Heart left ventricle (tissue), 16 donors: ENCODE data around the gene OR8B3. TPM values are rescaled to one million over a fixed set of nuclear protein-coding genes. Genes with fewer than 3 reads are reported as not detected.

Experiments
- ATAC-seq, 4 donors: fragments of 200-7000 bp; cut with Tn5 transposase; one replicate each; pipeline ENCODE4 v1.9.1; 2020 to 2022; ENCODE audit warnings: moderate library complexity in 4 of 4, mild to moderate bottlenecking in 3 of 4, moderate number of reproducible peaks in 1 of 4
- DNase-seq, 5 donors: peaks; one replicate each; pipeline ENCODE4 v3.0.0-alpha.2; 2020
- H3K27ac ChIP-seq, 12 donors: fragments of 200-600 bp; sonication (generic) in 4 of 12; one replicate each; pipeline versions ENCODE4 v1.5.0 to v1.8.0; 2016 to 2022; ENCODE audit warnings: mild to moderate bottlenecking in 2 of 12
- H3K27me3 ChIP-seq, 9 donors: fragments of 200-600 bp; sonication (generic) in 2 of 9; one replicate each; pipeline versions ENCODE4 v1.5.1 to v1.8.0; 2016 to 2022; ENCODE audit warnings: mild to moderate bottlenecking in 3 of 9
- H3K36me3 ChIP-seq, 9 donors: fragments of 200-600 bp; sonication (generic) in 2 of 9; one replicate each; pipeline versions ENCODE4 v1.5.0 to v1.8.0; 2018 to 2022; ENCODE audit warnings: mild to moderate bottlenecking in 2 of 9
- H3K4me1 ChIP-seq, 12 donors: fragments of 200-600 bp; sonication (generic) in 4 of 12; one replicate each; pipeline versions ENCODE4 v1.5.0 to v1.8.0; 2016 to 2022; ENCODE audit warnings: mild to moderate bottlenecking in 3 of 12
- H3K4me3 ChIP-seq, 12 donors: fragments of 200-600 bp; sonication (generic) in 4 of 12; one replicate each; pipeline versions ENCODE4 v1.5.0 to v1.8.0; 2017 to 2022; ENCODE audit warnings: mild to moderate bottlenecking in 9 of 12, moderate library complexity in 4 of 12
- H3K9me3 ChIP-seq, 12 donors: fragments of 200-600 bp; sonication (generic) in 4 of 12; one replicate each; pipeline versions ENCODE4 v1.5.0 to v1.8.0; 2016 to 2022; ENCODE audit warnings: mild to moderate bottlenecking in 1 of 12
- CTCF ChIP-seq, 12 donors: fragments of 200-600 bp; sonication (generic) in 4 of 12; IDR thresholded peaks; one replicate each; pipeline versions ENCODE4 v1.5.0 to v1.8.0; 2018 to 2022; ENCODE audit warnings: antibody characterized with exemption in 12 of 12, mild to moderate bottlenecking in 5 of 12
- POLR2A ChIP-seq, 2 donors: fragments of 450-650 bp; IDR thresholded peaks; one replicate each; pipeline ENCODE4 v1.6.1; 2017; ENCODE audit warnings: antibody characterized with exemption in 2 of 2, mild to moderate bottlenecking in 2 of 2, moderate library complexity in 2 of 2
- WGBS, 4 donors: extraction: QIAGEN DNeasy Blood & Tissue Kit in 2 of 4; methylation state at CpG; one replicate each; pipeline versions ENCODE4 v1.1.5 to v1.1.7; 2013 to 2018; 5-methylcytosine and 5-hydroxymethylcytosine counted together
- intact Hi-C, 10 donors: fragments of 100-400 bp; cut with DNase I; formaldehyde crosslinking; loops; one replicate each; pipeline versions ENCODE4 v1.11.1 to v1.14.2; 2022
- polyA plus RNA-seq, 2 donors: library from polyadenylated mRNA; stranded (reverse); fragments of 200-250 nt; gene quantifications; one replicate each; pipeline ENCODE4 v1.2.3, GENCODE V29; 2013
- total RNA-seq, 9 donors: library from RNA; depleted of rRNA in 2 of 9; stranded (reverse); fragments of >200 nt in 2 of 9; fragmentation: NEBNext Ultra II Directional in 3 of 9; extraction: Animal tissue kit (Norgen Biotek cat#: 25700) in 3 of 9; gene quantifications; one replicate each; pipeline versions ENCODE4 v1.1.0 to v1.2.4, GENCODE V29; 2016 to 2023
- donor health status: ischemic (EF 13 %, LVEDD 7.1; RV severe dilation, severe dysfunction).
- donor health status: healthy with polysubstance abuse.
- donor health status: DM: no; HTN: yes; CAD: no.
- donor health status: DM: no; HTN: no; CAD: no.
- donor health status: ischemic (EF 25% LVEDD 6.9; RV normal size, moderate dysfunction).
- donor health status: ischemic (EF 25% LVEDD 5.7; RV mildly dilated, moderate dysfunction).
- donor health status: healthy.
- donor health status: DM: yes; HTN: yes; CAD: no.
- donor health status: ischemic (EF 35%, LVEDD 5.7; RV mildly dilated, moderate dysfunction).
- donor health status: nonischemic (EF 11% LVEDD 7.7; RV severe dilation, severe dysfunction).
- donor health status: DM: yes; HTN: yes; CAD: no.
- donor health status: PGD.
- donor health status: ischemic (EF 29% LVEDD 5.4; RV normal size, mild dysfunction).
- donor health status: nonischemic (EF 23%, LVEDD 6.1; RV moderate dilation, normal function).

Gene OR8B3
- total and polyA plus RNA-seq, 11 donors: not detected

DNA sequence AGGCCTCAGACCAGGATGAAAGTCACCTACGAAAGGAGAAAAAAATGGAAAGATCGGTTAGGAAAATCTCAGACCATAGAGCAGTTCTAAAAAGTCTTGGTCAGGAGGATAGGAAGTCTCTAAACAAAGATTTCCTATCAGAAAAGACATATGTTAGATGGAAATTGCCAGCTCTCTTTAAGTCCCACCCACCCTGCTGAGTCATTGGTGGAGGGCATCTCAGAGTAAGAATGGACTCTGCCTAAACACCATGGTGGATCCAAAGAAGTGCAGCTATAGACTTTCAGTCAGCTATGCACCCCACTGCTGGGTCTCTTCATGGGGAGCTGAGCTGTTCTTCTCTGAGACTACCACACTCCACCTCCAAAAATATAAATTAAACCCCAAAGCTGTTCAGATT, 18.2 kb downstream of the OR8B3 start:
- TF ChIP-seq POLR2A (IDR thresholded peaks at IDR 0.05) (no peak), CTCF (IDR thresholded peaks at IDR 0.05) (no peak)
- Histone ChIP-seq H3K36me3 (no peaks in the 10 kb centered on the region), H3K27me3 (no peaks in the 10 kb centered on the region)

DNA sequence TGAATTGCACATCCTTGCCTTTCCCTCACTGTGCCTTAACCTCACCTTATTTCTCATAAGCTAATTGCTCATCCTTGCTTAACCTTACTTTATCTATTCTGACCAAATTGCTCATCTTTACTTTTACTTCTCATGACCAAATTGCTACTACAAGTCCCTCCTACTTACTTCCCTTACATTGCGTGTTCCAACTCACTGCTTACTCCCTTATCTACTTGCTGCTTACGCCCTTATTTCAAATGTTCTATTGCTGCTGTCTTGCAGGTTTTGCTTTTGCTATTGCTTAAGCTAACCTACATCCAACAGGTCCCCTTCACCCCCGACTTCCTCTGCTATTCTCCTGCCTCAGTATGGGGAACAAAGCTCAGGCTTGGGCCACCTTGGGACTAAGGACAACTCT, 22.5 kb downstream of the OR8B3 start:
- DNase-seq (no peak), ATAC-seq (no peak)
- Histone ChIP-seq H3K27me3 (peaks cover 0 to 5% (median 0%) of the 10 kb centered on the region in 9 donors), H3K4me3 (no peak overlapping the region), H3K4me1 (no peaks in the 10 kb centered on the region), H3K36me3 (no peaks in the 10 kb centered on the region), H3K27ac (no peak overlapping the region), H3K9me3 (no peaks in the 10 kb centered on the region)
- 44 to 80% (median 69%) methylated on average over 3 of the region's 3 CpGs for WGBS, 4 donors
- no peak for TF ChIP-seq CTCF (IDR thresholded peaks at IDR 0.05)
- TF ChIP-seq POLR2A (IDR thresholded peaks at IDR 0.05): no peak
- intact Hi-C loops: no loop called here

More for the DNA sequence above, 18.2 kb downstream of the OR8B3 start:
- H3K27ac ChIP-seq: no peak overlapping the region
- intact Hi-C loops: no loop called here
- 84 to 95% (median 92%) methylated on average over 2 of the region's 2 CpGs for WGBS, 4 donors
- H3K9me3 ChIP-seq: no peaks in the 10 kb centered on the region
- no peaks in the 10 kb centered on the region for H3K4me1 ChIP-seq
- DNase-seq (no peak), ATAC-seq (no peak)
- H3K4me3 ChIP-seq: no peak overlapping the region

DNA sequence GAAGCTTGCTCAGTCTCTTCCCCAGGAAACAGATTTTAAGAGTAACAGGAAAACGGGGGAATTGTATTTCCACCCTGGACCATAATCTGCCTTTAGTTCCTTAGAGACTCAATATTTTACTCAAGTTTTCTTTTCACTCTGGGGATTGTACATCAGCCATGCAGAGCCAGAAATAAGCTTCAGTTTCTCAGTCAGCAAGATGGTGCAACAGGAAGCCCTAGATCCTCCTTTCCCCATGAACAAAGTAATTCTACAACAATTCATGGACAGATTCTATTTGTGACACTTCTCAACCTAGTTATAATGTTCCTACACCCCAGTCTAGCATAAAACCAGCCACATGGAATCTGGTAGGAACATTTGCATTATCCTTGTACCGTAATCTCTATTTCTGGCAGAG, 39.3 kb downstream of the OR8B3 start:
- TF ChIP-seq CTCF (IDR thresholded peaks at IDR 0.05) (no peak), POLR2A (IDR thresholded peaks at IDR 0.05) (no peak)

GRCh38 chr11:124346311-124346955, 52.4 kb downstream of the OR8B3 start:
- DNase-seq (no peak), ATAC-seq (no peak)
- Histone ChIP-seq H3K4me3 (no peak overlapping the region), H3K27me3 (no peaks in the 10 kb centered on the region), H3K36me3 (no peaks in the 10 kb centered on the region), H3K9me3 (peaks cover 0 to 27% (median 4%) of the 10 kb centered on the region in 12 donors), H3K4me1 (no peaks in the 10 kb centered on the region), H3K27ac (no peak overlapping the region)
- WGBS, 4 donors: 22 to 66% (median 43%) methylated on average over 3 of the region's 3 CpGs
- intact Hi-C loops: no loop called here
- TF ChIP-seq POLR2A (IDR thresholded peaks at IDR 0.05) (no peak), CTCF (IDR thresholded peaks at IDR 0.05) (no peak)

More for the DNA sequence above, 39.3 kb downstream of the OR8B3 start:
- H3K36me3 ChIP-seq: no peaks in the 10 kb centered on the region
- DNase-seq (no peak), ATAC-seq (no peak)
- H3K4me3 ChIP-seq: no peak overlapping the region
- H3K9me3 ChIP-seq: no peaks in the 10 kb centered on the region
- peaks cover 0 to 5% (median 0%) of the 10 kb centered on the region in 9 donors for H3K27me3 ChIP-seq
- no peak overlapping the region for H3K27ac ChIP-seq
- 19 to 29% (median 23%) methylated on average over 2 of the region's 2 CpGs for WGBS, 4 donors
- no peaks in the 10 kb centered on the region for H3K4me1 ChIP-seq
- intact Hi-C loops: no loop called here

Other genes with a start within 250 kb of the OR8B3 start
- not detected for gene OR10D3, start 215.7 kb downstream of the OR8B3 start, total RNA-seq
- gene OR10D3, start 215.7 kb downstream of the OR8B3 start, polyA plus RNA-seq: not detected
- not detected for gene OR8G1, start 157.9 kb downstream of the OR8B3 start, total RNA-seq
- gene OR8G1, start 157.9 kb downstream of the OR8B3 start, polyA plus RNA-seq: not detected
- not detected for gene OR8G5, start 142.6 kb downstream of the OR8B3 start, total RNA-seq
- gene OR8G5, start 142.6 kb downstream of the OR8B3 start, polyA plus RNA-seq: not detected
- gene OR8D1, start 85.1 kb downstream of the OR8B3 start, total RNA-seq: not detected
- not detected for gene OR8D1, start 85.1 kb downstream of the OR8B3 start, polyA plus RNA-seq
- gene OR8D2, start 78.8 kb downstream of the OR8B3 start, total RNA-seq: not detected
- not detected for gene OR8D2, start 78.8 kb downstream of the OR8B3 start, polyA plus RNA-seq
- gene OR8B2, start 14.5 kb downstream of the OR8B3 start, total RNA-seq: not detected
- gene OR8B2, start 14.5 kb downstream of the OR8B3 start, polyA plus RNA-seq: not detected
- not detected for gene OR8B4, start 25.8 kb upstream of the OR8B3 start, total RNA-seq
- gene OR8B4, start 25.8 kb upstream of the OR8B3 start, polyA plus RNA-seq: not detected
- gene OR8B8, start 46.7 kb upstream of the OR8B3 start, total RNA-seq: not detected
- gene OR8B8, start 46.7 kb upstream of the OR8B3 start, polyA plus RNA-seq: not detected
- not detected for gene OR8B12, start 144.6 kb upstream of the OR8B3 start, total RNA-seq
- not detected for gene OR8B12, start 144.6 kb upstream of the OR8B3 start, polyA plus RNA-seq
- gene OR8A1, start 171.0 kb upstream of the OR8B3 start, total RNA-seq: not detected
- gene OR8A1, start 171.0 kb upstream of the OR8B3 start, polyA plus RNA-seq: not detected
- not detected for gene PANX3, start 212.4 kb upstream of the OR8B3 start, total RNA-seq
- gene PANX3, start 212.4 kb upstream of the OR8B3 start, polyA plus RNA-seq: not detected
- 10 to 100 TPM; 13.9 to 24.9 (median 19.8) TPM for gene TBRG1, start 223.8 kb upstream of the OR8B3 start, total RNA-seq
- gene TBRG1, start 223.8 kb upstream of the OR8B3 start, polyA plus RNA-seq: 10 to 100 TPM; 12.0 to 27.2 TPM